K562 (cell line): ENCODE data around the gene ATP12A. TPM values are rescaled to one million over a fixed set of nuclear protein-coding genes. Genes with fewer than 3 reads are reported as not detected.

Experiments used
- ATAC-seq: fragments of 200-7000 bp; cut with Tn5 transposase; 3 replicates; pipeline ENCODE4 v1.9.1; 2020; ENCODE audit warnings: moderate library complexity
- BruUV-seq: library from RNA; stranded (reverse); fragments of 400-500 nt; replicated peaks from 2 replicates; lab custom pipeline; 2021; lab: Mats Ljungman, UMichigan
- CTCF ChIA-PET: fragments of 300-600 bp; formaldehyde crosslinking; extraction: SDS; loops from one replicate; lab custom pipeline; 2021; ENCODE audit warnings: low intra/inter-chr PET ratio; lab: Yijun Ruan, JAX
- POLR2A ChIA-PET: fragments of 300-600, 350-650 bp; sonication (Branson Sonifier 250); formaldehyde crosslinking; extraction: SDS; loops from one replicate; lab custom pipeline; 2021; ENCODE audit warnings: antibody characterized with exemption, inconsistent platforms; lab: Yijun Ruan, JAX
- DNase-seq, 4 experiments: peaks; one replicate each; pipeline versions ENCODE4 v3.0.0 to v3.0.0-alpha.2; 2011 to 2018; ENCODE audit warnings: low spot score in 3 of 4, mixed read lengths in 3 of 4; ENCODE audit errors: extremely low read depth in 1 of 4
- FAIRE-seq: peaks from 2 replicates; lab custom pipeline; 2011; peaks lifted over from hg19 to GRCh38; lab: Jason Lieb, UNC
- H2AFZ ChIP-seq: 2 replicates; pipeline ENCODE4 v1.6.0; 2011; ENCODE audit warnings: low read depth, low read length, control low read depth, inconsistent platforms
- H3K27ac ChIP-seq: fragments of 200-600 bp; 3 replicates; pipeline ENCODE4 v1.8.0; 2011; ENCODE audit warnings: low read depth, mild to moderate bottlenecking, control low read depth, inconsistent platforms, low read length, moderate library complexity, mixed read lengths; ENCODE audit errors: extremely low read depth
- H3K27me3 ChIP-seq, 2 experiments: fragments of 300-600 bp in 1 of 2; 2 replicates in 1 of 2; 3 replicates in 1 of 2; pipeline versions ENCODE4 v1.6.0 to v1.8.0; 2011; ENCODE audit warnings: inconsistent platforms in 2 of 2, low read length in 2 of 2, mild to moderate bottlenecking in 1 of 2, mixed read lengths in 1 of 2, moderate library complexity in 1 of 2; ENCODE audit not compliant: control insufficient read depth in 2 of 2, insufficient read depth in 2 of 2
- H3K36me3 ChIP-seq: fragments of 300-600 bp; 3 replicates; pipeline ENCODE4 v1.8.0; 2011; ENCODE audit warnings: mild to moderate bottlenecking, low read length, inconsistent platforms; ENCODE audit not compliant: control insufficient read depth, insufficient read depth
- H3K4me1 ChIP-seq, 2 experiments: fragments of 200-600 bp in 1 of 2; replicated peaks in 1 of 2; 2 replicates in 1 of 2; 3 replicates in 1 of 2; pipeline versions ENCODE4 v1.5.1 to v1.8.0; 2011; ENCODE audit warnings: inconsistent platforms in 2 of 2, low read length in 2 of 2, mild to moderate bottlenecking in 1 of 2, mixed read lengths in 1 of 2, moderate library complexity in 1 of 2; ENCODE audit not compliant: control insufficient read depth in 2 of 2, insufficient read depth in 2 of 2
- H3K4me2 ChIP-seq: 2 replicates; pipeline ENCODE4 v1.6.1; 2011; ENCODE audit warnings: low read length, control low read depth, inconsistent platforms, mixed read lengths; ENCODE audit not compliant: insufficient read depth
- H3K4me3 ChIP-seq: fragments of 200-600 bp; sonication (generic), shearing (Covaris generic); 2 replicates; pipeline ENCODE4 v1.5.1; 2016; ENCODE audit warnings: control low read depth, inconsistent platforms
- H3K79me2 ChIP-seq: fragments of 200-600 bp; 3 replicates; pipeline ENCODE4 v1.8.0; 2011; ENCODE audit warnings: low read length, inconsistent platforms; ENCODE audit not compliant: control insufficient read depth, insufficient read depth
- H3K9ac ChIP-seq, 2 experiments: 2 replicates each; pipeline versions ENCODE4 v1.6.0 to v1.6.1; 2011; ENCODE audit warnings: low read depth in 2 of 2, low read length in 2 of 2, control low read depth in 1 of 2, inconsistent platforms in 1 of 2, mild to moderate bottlenecking in 1 of 2, mixed read lengths in 1 of 2; ENCODE audit not compliant: insufficient read depth in 1 of 2
- H3K9me1 ChIP-seq: one replicate; pipeline ENCODE4 v1.6.0; 2011; ENCODE audit warnings: inconsistent platforms, mild to moderate bottlenecking, low read length, moderate library complexity; ENCODE audit not compliant: control insufficient read depth, insufficient read depth
- H3K9me3 ChIP-seq: replicated peaks from 2 replicates; pipeline ENCODE4 v1.5.1; 2011; ENCODE audit warnings: low read depth, low read length, inconsistent platforms; ENCODE audit not compliant: control insufficient read depth, insufficient read depth
- H4K20me1 ChIP-seq: replicated peaks from 2 replicates; pipeline ENCODE4 v1.6.1; 2011; ENCODE audit warnings: low read length, inconsistent platforms, mixed read lengths; ENCODE audit not compliant: control insufficient read depth, insufficient read depth
- BRD4 ChIP-seq: fragments of 200-600 bp; sonication (generic); IDR thresholded peaks from 2 replicates; pipeline ENCODE4 v1.6.1; 2017; ENCODE audit warnings: inconsistent platforms
- CBX3 ChIP-seq, 2 experiments: IDR thresholded peaks; 1 replicate in 1 of 2; 2 replicates in 1 of 2; pipeline ENCODE4 v1.6.1; 2012; ENCODE audit warnings: inconsistent platforms in 2 of 2, low read length in 2 of 2, borderline replicate concordance in 1 of 2, control low read depth in 1 of 2
- CCNT2 ChIP-seq: IDR thresholded peaks from 2 replicates; pipeline ENCODE4 v1.6.1; 2011; ENCODE audit warnings: borderline replicate concordance, low read depth, mild to moderate bottlenecking, moderate library complexity, mixed read lengths, low read length; ENCODE audit not compliant: insufficient read length; ENCODE audit errors: extremely low read depth
- CHCHD3 ChIP-seq: fragments of 250-450 bp; sonication (Bioruptor Pico); IDR thresholded peaks from 2 replicates; pipeline ENCODE4 v2.1.2; 2022; ENCODE audit warnings: mild to moderate bottlenecking
- MAFF ChIP-seq: IDR thresholded peaks from 2 replicates; pipeline ENCODE4 v1.6.1; 2012; ENCODE audit warnings: low read length, improper control_type of control experiment
- MIER1 ChIP-seq: fragments of 450-650 bp; IDR thresholded peaks from 2 replicates; pipeline ENCODE4 v1.6.1; 2016; ENCODE audit warnings: antibody characterized with exemption, mild to moderate bottlenecking, low read depth
- NFE2L1 ChIP-seq: fragments of 450-650 bp; IDR thresholded peaks from 2 replicates; pipeline ENCODE4 v1.6.1; 2016; ENCODE audit warnings: missing genetic modification characterization, low read depth, mild to moderate bottlenecking, missing compliant biosample characterization, moderate library complexity, borderline replicate concordance
- SP2 ChIP-seq: IDR thresholded peaks from 2 replicates; pipeline ENCODE4 v1.6.1; 2011; ENCODE audit warnings: mild to moderate bottlenecking, low read depth, low read length, moderate library complexity; ENCODE audit not compliant: poor library complexity, severe bottlenecking; ENCODE audit errors: extremely low read depth
- WGBS: fragments of 100-300 bp; shearing (Covaris generic); methylation state at CpG from one replicate; pipeline ENCODE4 v1.1.6; 2016; ENCODE audit warnings: low coverage, mixed read lengths; ENCODE audit not compliant: insufficient coverage; ENCODE audit errors: missing lambda C conversion rate; 5-methylcytosine and 5-hydroxymethylcytosine counted together
- in situ Hi-C: fragments of 300-500 bp; cut with MboI; formaldehyde crosslinking; loops from 4 replicates; pipeline ENCODE4 v1.15.0; 2018; ENCODE audit warnings: inconsistent platforms, mixed read lengths
- intact Hi-C: fragments of 100-400 bp; cut with micrococcal nuclease; formaldehyde crosslinking; loops from 2 replicates; pipeline ENCODE4 v1.14.2; 2022
- polyA plus RNA-seq, 8 experiments: library from polyadenylated mRNA; depleted of rRNA in 4 of 8; stranded (reverse) in 5 of 8; unstranded in 3 of 8; fragments of >200 nt; fragmentation: Nextera tagmentation in 2 of 8; fragmentation: Illumina TruSeq in 1 of 8; extraction: Ambion mirVana in 2 of 8; extraction: Trizol in 1 of 8; gene quantifications; 2 replicates each; pipeline versions ENCODE4 v1.2.1 to v1.2.3, GENCODE V29; 2011 to 2014; ENCODE audit warnings: inconsistent platforms in 1 of 8, missing spikeins in 1 of 8
- total RNA-seq, 7 experiments: library from RNA; depleted of rRNA in 6 of 7; stranded (reverse); fragments of >200 nt in 6 of 7; fragmentation: Illumina TruSeq in 2 of 7; extraction: Trizol in 2 of 7; gene quantifications; 2 replicates each; pipeline versions ENCODE4 v1.2.1 to v1.2.3, GENCODE V29; 2011 to 2021; ENCODE audit warnings: low replicate concordance in 1 of 7
- TF ChIP-seq, protein P1 (sequence below): fragments of 450-650 bp; IDR thresholded peaks from 2 replicates; pipeline ENCODE4 v1.6.1; 2017; ENCODE audit warnings: antibody characterized with exemption, mild to moderate bottlenecking
- TF ChIP-seq, protein P2 (sequence below): fragments of 450-650 bp; IDR thresholded peaks from 2 replicates; pipeline ENCODE4 v1.6.1; 2016

ATP12A gene
- total and polyA plus RNA-seq, 9 of the 15 experiments (the other 6 are each of a cell fraction or from before 2014, with no cell fraction given), result not detected

DNA sequence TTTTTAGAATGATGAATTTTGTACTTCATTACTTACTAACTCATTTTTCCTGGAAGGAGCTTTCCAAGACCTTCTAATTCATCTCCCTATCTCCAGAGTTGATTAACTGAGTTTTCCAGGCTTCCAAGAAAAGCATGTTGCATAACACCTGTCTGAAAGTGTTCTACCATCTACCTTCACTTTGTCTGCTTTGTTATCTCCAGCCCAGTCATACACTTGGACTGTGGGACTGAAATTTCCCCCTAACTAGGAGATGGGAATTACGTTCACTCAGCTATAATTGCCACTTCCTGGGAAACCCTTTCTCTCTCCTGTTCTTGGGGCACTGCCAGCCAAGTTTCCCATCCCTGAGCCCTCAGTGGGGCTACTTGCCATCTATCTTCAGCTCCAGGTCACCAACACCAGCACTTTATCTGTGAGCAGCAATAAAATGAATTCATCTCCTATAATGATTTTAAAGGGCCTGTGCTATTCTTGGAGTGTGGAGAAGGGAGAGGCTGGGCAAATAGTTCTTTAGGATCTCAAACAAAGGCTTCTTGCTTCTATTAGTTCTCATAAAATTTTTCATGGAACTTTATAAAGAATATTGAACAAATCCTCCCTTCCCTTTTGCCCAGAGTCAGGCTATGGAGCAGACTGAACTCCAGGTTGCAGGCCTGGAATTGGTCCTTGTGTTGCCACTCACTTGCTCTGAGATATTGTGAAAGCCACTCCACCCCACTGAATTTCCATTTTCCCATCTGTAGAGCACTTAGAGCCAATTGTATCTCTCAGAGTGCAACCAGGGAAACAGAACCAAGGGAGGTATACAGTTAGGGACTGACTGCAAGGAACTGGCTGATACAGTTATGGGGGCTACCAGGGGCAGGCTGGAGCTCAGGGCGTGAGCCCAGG is 17.8 kb upstream of the ATP12A start:
- BruUV-seq, result no TSS peak
- intact Hi-C loops, result no loop called here
- H3K9ac ChIP-seq, result no peak overlapping the region
- no peaks in the 10 kb centered on the region for H3K9me3 ChIP-seq
- no peak overlapping the region for H3K4me3 ChIP-seq
- no peaks in the 10 kb centered on the region for H3K79me2 ChIP-seq
- no peak for DNase-seq
- in situ Hi-C loops, result no loop called here
- no peaks in the 10 kb centered on the region for H3K4me1 ChIP-seq
- no peaks in the 10 kb centered on the region for H4K20me1 ChIP-seq
- H3K36me3 ChIP-seq, result no peaks in the 10 kb centered on the region
- POLR2A ChIA-PET, result interaction anchor here (0.6 kb wide), 1 partner anchor 956 kb away, joined by 4 read pairs; no protein-coding TSS in a partner anchor
- no peak for FAIRE-seq
- no peak overlapping the region for H3K27ac ChIP-seq
- no peak for ATAC-seq
- peaks cover 0 to 16% of the 10 kb centered on the region in 2 experiments; a peak in 2 of 5 replicates for H3K27me3 ChIP-seq
- no peak overlapping the region for H2AFZ ChIP-seq
- H3K9me1 ChIP-seq, result no peaks in the 10 kb centered on the region
- TF ChIP-seq MIER1, result no peak
- TF ChIP-seq MAFF, result no peak
- no peak for TF ChIP-seq CCNT2
- TF ChIP-seq CBX3 (IDR thresholded peaks at IDR 0.05; ENCODE audit: borderline replicate concordance in 1 of 2, low read length in 2 of 2), result no peak
- no peak for TF ChIP-seq BRD4
- TF ChIP-seq NFE2L1 (tag), result no peak
- TF ChIP-seq SP2, result no peak
- TF ChIP-seq, protein P1, sequence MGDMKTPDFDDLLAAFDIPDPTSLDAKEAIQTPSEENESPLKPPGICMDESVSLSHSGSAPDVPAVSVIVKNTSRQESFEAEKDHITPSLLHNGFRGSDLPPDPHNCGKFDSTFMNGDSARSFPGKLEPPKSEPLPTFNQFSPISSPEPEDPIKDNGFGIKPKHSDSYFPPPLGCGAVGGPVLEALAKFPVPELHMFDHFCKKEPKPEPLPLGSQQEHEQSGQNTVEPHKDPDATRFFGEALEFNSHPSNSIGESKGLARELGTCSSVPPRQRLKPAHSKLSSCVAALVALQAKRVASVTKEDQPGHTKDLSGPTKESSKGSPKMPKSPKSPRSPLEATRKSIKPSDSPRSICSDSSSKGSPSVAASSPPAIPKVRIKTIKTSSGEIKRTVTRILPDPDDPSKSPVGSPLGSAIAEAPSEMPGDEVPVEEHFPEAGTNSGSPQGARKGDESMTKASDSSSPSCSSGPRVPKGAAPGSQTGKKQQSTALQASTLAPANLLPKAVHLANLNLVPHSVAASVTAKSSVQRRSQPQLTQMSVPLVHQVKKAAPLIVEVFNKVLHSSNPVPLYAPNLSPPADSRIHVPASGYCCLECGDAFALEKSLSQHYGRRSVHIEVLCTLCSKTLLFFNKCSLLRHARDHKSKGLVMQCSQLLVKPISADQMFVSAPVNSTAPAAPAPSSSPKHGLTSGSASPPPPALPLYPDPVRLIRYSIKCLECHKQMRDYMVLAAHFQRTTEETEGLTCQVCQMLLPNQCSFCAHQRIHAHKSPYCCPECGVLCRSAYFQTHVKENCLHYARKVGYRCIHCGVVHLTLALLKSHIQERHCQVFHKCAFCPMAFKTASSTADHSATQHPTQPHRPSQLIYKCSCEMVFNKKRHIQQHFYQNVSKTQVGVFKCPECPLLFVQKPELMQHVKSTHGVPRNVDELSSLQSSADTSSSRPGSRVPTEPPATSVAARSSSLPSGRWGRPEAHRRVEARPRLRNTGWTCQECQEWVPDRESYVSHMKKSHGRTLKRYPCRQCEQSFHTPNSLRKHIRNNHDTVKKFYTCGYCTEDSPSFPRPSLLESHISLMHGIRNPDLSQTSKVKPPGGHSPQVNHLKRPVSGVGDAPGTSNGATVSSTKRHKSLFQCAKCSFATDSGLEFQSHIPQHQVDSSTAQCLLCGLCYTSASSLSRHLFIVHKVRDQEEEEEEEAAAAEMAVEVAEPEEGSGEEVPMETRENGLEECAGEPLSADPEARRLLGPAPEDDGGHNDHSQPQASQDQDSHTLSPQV, result no peak
- no peak for TF ChIP-seq CHCHD3 (CRISPR knock-in tag)
- TF ChIP-seq, protein P2, sequence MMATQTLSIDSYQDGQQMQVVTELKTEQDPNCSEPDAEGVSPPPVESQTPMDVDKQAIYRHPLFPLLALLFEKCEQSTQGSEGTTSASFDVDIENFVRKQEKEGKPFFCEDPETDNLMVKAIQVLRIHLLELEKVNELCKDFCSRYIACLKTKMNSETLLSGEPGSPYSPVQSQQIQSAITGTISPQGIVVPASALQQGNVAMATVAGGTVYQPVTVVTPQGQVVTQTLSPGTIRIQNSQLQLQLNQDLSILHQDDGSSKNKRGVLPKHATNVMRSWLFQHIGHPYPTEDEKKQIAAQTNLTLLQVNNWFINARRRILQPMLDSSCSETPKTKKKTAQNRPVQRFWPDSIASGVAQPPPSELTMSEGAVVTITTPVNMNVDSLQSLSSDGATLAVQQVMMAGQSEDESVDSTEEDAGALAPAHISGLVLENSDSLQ, result no peak
- TF ChIP-seq, all 486 proteins: peak for 0
- CTCF ChIA-PET, result no interaction called here
- no peak overlapping the region for H3K4me2 ChIP-seq
- WGBS, result 0% methylated on average over 2 of the region's 2 CpGs
